Measurements from ENCODE around the gene CHD1L. TPM values are rescaled to one million over a fixed set of nuclear protein-coding genes. Genes with fewer than 3 reads are reported as not detected.

The CHD1L gene
- total and polyA plus RNA-seq, 2 of the 13 experiments (the other 11 are each of a cell fraction or from before 2014, with no cell fraction given) = 74.3 to 111 TPM

- TF ChIP-seq MAZ (IDR thresholded peaks at IDR 0.05; ENCODE audit: borderline replicate concordance, low read depth, low read length) = 0 out of 2 replicates have a peak, but pooled peaks have one; percentile 22
- TF ChIP-seq MAZ (CRISPR knock-in tag; IDR thresholded peaks at IDR 0.05; ENCODE audit: low read depth) = peak; percentile 32; the same call in 1 of the 2 replicates
- TF ChIP-seq KDM6A (CRISPR knock-in tag; IDR thresholded peaks at IDR 0.05; ENCODE audit: low read depth) = peak; percentile 50; the same call in 1 of the 2 replicates
- TF ChIP-seq HNF4A (CRISPR knock-in tag; IDR thresholded peaks at IDR 0.05) = peak; percentile 73
- TF ChIP-seq AHDC1 (CRISPR knock-in tag; IDR thresholded peaks at IDR 0.05; ENCODE audit: borderline replicate concordance) = peak; percentile 77; the same call in 1 of the 2 replicates
- peak; percentile 50 for TF ChIP-seq ZMYM4 (CRISPR knock-in tag; IDR thresholded peaks at IDR 0.05)
- peak; percentile 61; the same call in 1 of the 2 replicates for TF ChIP-seq ZBTB39 (CRISPR knock-in tag; IDR thresholded peaks at IDR 0.05)
- peak; percentile 37; the same call in 1 of the 2 replicates for TF ChIP-seq IKZF5 (CRISPR knock-in tag; IDR thresholded peaks at IDR 0.05)
- TF ChIP-seq ZNF609 (CRISPR knock-in tag; IDR thresholded peaks at IDR 0.05; ENCODE audit: borderline replicate concordance) = peak; percentile 84; the same call in 1 of the 2 replicates
- TF ChIP-seq FOXK1 (CRISPR knock-in tag; IDR thresholded peaks at IDR 0.05; ENCODE audit: borderline replicate concordance, low read depth) = peak; percentile 90
- TF ChIP-seq PITX1 (CRISPR knock-in tag; IDR thresholded peaks at IDR 0.05) = peak; percentile 87
- peak; percentile 51; the same call in 1 of the 2 replicates for TF ChIP-seq HOMEZ (CRISPR knock-in tag; IDR thresholded peaks at IDR 0.05; ENCODE audit: low read depth)
- TF ChIP-seq GATAD2A (CRISPR knock-in tag; IDR thresholded peaks at IDR 0.05) = peak; percentile 86
These were observed 8.6 kb upstream of the CHD1L start (continued) for GRCh38 chr1:147233903-147234302.
